Activated CD4-positive, alpha-beta T cell treated with anti-CD3 and anti-CD28 coated beads for 1 hour (primary cell): ENCODE measurements around the gene PTRH2.
"Not testable (repeated sequence)": the region's sequence is repeated elsewhere in the genome, so short reads cannot be mapped to it uniquely, and the experiment has no call there.

Experiments
- DNase-seq: peaks from one replicate; pipeline ENCODE4 v3.0.0-alpha.2; 2020

PTRH2 gene

DNA sequence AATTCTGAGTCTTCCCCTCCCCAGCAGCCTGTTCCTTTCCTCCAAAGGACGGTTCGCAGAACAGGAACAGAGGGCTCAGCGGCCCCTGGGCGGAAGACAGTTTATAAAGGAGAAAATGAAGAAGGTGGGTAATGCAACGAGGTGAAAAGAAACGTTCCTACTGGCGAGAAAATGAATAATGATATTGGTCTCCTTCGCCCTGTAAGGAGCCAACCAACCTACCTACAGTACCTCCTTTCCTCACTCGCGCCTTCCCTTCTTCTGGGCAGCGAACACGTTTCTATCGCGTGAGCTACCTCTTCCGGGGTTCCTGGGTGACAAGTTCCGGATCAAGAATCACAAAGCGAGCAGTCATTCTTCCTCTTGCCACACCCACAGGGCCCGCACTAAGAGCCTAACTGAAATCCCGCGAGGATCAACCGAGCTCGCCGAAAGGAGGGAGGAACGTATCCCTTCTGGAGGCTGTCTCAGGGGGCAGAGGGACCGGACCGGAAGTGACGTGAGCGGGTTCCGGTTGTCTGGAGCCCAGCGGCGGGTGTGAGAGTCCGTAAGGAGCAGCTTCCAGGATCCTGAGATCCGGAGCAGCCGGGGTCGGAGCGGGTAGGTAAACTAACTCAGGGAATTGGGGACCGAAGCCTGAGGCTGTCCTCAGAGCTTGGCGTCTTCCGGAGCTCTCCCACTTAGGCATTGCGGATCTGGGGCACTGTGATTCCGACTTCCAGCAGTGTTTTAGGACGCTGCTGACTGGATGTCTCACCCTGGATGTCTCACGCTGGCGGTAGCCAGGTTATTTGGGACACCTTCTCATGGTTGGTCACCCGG is at the start of gene PTRH2, which contains the start of gene VMP1:
TSS of gene PTRH2 (minus strand) at position 282 of the 822 bp plus-strand sequence. CDS start 9,452 bp downstream, outside the sequence.
TSS of gene VMP1 (plus strand) at position 506 of the 822 bp plus-strand sequence. CDS start 23,793 bp downstream, outside the sequence.
- peak; percentile 80 for DNase-seq

DNA sequence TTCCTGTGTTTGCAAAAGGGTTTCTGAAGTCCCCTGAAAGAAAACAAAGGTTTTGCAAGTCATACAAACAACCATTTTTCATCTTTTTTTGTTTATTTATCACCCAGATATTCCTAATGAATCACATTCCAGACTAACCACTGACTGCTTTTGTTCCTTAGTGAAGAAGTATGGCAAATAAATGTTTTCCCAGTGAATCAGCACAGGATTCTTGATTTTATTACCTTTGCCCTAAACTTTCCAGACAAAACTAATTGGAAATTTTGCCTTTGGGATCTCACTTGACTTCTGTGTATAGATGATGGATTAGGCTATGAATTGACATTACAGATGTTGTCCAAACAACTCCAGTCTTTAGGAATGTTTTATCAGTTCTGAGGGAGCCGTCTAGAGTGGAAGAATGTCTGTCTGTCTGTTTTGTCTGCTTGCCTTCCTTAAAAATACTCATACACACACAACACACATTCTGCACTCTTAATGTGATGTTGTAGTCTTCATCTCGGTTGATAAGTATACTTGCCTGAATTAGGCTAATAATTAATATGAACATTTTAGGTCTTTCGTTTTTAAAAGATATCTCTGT is 49.1 kb upstream of the PTRH2 start:
- DNase-seq, result no peak

DNA sequence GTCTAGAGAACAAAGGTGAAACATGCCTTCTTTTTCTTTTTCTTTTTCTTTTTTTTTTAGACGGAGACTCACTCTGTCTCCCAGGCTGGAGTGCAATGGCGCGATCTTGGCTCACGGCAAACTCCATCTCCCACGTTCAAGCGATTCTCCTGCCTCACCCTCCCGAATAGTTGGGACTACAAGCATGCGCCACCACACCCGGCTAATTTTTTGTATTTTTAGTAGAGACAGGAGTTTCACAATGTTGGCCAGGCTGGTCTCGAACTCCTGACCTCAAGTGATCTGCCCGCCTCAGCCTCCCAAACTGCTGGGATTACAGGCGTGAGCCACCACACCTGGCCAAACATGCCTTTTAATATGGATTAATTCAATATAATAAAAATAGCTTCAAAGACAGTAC is 47.8 kb upstream of the PTRH2 start:
- DNase-seq, result not testable (repeated sequence)

DNA sequence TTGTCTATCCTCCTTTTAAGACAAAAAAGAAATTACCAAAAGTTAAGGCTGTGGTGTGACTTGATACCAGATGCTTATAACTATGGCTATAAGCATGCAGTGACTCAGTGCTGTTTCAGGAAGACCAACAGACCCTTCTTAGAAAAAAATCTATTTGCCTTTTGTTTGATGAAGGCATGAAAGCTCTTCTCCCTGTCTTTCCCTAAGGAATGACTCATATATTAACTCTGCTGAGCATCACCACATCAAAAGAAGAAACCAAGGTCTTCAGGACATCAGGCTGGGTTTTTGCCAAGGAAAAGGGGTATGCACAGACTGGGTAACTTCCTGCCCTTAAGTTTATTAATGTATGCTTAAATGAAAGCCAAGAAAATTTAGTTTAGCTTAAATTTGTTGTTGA is 47.3 kb upstream of the PTRH2 start:
- DNase-seq, result no peak

DNA sequence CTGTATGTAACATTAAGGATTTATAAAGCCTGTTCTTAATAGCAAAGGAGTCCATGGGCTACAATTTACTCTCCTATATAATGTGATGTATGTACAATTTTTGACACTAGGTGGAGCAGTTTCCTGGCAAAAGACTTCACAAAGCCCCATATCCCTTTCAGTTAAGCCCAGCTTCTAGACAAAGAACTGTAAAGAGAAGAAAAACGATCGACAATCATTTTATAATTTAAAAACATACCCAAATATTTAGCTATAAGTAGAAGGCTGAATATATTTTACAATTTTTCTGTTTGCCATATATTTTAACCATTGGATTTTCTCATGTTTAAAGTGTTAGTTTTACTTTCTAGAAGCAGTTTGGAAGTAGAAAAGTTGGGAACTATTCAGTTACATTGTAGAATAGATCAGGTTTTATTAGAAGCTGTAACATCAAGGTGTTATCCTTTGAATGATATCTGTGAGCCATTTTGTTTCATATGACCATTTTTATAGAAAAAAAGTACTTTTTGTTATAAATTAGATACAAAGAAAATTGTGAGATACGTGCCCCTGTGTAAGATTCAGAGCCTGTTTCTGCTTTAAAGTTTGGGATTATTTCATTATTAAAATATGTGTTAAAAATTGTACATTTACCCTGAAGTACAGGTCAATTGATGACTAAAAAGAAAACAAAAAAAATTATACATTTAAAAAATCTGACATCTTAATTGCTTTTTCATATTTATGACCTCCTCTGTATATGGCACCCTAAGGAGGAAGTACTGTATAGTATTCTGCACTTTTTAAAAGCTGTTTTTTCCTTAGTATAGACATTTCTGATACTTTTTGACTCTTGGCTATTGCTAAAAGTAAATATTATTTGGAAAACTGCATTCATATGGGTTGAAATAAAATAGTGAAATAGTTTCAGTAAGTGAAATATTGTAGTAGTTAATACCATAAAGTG is 46.6 kb upstream of the PTRH2 start:
- DNase-seq, result no peak

DNA sequence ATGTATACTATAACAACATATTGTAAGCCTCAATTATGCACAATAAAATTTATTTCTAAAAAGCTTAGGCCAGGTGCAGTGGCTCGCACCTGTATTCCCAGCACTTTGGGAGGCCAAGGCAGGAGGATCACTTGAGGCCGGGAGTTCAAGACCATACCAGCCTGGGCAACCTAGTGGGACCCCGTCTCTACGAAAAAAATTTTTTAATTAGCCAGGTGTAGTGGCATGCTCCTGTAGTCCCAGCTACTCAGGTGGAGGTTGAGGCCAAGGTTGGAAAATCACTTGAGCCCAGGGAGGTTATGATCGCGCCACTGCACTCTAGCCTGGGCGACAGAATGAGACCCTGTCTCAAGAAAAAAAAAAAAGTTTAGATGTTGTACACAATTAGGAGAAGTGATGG is 45.7 kb upstream of the PTRH2 start:
- no peak for DNase-seq

DNA sequence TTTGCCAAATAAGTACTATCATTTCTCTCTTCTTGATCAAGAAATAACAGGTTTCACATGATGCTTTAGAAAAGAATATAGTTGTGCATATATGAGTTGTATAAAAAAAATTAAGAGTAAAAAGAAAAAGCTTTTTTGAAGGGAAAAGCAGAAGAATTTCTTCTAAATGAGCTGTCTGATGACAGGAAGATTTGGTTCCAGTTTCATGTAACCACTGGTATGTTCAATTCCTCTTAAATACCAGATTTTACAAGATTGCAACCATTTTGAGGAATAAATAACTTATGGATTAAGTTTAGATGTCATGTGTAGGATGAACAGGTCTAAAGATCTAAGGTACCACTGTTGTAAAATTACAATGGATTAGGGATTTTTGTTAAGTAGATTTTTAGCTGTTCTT is 45.2 kb upstream of the PTRH2 start:
- no peak for DNase-seq

DNA sequence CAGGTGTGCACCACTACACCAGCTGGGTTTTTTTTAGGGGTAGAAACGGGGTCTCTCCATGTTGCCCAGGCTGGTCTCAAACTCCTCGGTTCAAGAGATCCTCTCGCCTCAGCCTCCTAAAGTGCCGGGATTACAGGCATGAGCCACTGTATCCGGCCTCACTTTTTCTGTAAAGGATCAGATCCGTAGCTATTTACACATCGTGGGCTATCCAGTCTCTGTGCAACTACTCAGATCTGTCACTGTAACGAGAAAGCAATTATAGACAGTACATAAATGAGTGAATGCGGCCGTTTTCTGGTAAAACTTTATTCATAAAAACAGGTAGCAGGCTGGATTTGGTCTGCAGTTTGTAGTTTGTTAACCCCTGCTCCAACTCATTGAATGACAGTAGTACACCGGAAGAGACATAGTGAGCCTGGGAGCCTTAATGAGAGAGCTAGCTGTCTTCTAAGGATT is 44.8 kb upstream of the PTRH2 start:
- no peak for DNase-seq

DNA sequence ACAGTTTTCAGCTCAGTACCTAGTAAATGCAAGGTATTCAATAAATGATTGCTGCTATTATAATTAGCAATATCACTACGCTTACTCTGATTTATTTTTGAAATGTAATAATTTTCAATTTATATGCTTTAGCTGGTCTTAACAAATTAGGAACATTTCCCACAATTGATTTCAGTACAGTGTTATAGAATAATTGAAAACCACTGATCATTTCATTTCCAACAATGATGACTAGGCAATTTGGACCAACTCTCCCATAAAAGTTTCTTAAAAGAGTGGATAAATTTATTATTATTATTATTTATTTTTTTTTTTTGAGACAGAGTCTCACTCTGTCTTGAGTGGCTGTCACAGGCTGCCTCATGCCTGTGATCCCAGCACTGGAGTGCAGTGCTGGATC is 41.4 kb upstream of the PTRH2 start:
- no peak for DNase-seq

DNA sequence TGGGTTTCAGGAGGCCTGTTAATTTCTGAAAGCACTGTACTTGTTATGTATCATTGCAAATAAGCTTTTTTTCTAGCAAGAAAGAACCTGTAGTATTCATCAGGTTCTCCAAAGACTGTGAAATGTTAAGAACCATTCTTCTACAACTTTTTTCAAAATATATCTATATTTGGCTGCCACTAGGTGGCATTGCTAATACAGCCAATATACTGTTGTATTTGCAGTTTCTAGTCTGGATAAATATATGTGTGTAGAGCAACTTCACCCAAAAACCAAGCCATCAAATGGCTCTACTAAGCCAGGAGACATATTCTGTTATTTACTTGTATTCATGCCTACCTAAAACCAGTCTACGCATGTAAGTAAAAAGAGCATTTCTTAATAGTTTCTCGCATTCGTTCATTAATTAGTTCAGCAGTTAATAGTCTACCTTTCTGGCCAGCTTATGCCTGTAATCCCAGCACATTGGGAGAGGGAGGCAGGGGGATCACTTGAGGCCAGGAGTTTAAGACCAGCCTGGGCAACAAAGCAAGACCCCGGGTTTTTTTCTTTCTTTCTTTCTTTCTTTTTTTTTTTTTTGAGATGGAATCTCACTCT is 39.7 kb upstream of the PTRH2 start:
- DNase-seq, result no peak

DNA sequence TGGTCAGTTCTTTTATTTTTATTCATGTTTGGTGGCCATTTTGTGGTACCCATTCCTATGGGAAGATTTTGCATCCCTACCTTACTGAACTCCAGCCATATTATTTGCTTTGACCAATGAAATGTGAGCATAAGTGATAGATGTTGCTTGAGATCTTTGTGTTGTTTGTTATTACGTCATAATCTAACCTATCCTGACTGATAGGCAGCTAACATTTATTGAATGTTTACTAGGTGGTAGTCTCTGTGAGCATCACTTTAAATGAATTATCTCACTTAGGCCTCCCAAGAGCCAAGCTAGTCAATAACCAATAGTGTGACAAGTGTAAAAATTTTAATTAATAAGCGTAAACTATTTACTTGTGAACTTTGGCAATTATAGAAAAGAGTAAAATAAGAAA is 37.8 kb upstream of the PTRH2 start:
- no peak for DNase-seq

DNA sequence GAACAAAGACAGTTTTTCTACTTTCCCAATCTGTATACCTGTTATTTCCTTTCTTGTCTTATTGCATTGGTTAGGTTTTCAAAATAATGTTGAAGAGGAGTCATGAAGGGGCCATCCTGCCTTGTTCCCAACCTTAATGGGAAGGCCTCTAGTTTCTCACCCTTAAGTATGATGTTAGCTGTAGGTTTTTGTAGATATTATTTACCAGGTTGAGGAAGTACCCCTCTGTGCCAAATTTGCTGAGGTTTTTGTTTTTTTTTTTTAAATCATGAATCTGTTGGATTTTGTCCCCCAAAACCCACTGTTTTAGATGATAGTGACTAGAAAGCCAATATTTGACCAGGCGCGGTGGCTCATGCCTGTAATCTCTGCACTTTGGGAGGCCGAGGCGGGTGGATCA is 36.6 kb upstream of the PTRH2 start:
- DNase-seq, result no peak

DNA sequence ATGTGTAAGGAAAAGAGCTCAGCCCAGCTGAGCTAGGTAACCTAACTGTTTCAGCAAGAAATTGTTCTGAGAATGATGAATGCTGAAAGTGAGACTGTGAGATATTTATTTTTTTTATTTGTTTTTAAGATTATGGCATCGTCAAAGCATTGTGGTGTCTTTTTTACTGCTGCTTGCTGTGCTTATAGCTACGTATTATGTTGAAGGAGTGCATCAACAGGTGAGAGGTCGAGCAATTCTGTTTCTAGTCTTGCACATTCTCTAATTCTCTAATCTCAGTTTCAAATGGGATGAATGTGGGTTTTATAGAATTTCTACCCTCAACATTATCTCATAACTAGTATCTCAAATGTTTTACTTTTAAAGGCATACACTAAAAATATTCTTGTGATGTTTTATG is 30.1 kb upstream of the PTRH2 start:
- no peak for DNase-seq

DNA sequence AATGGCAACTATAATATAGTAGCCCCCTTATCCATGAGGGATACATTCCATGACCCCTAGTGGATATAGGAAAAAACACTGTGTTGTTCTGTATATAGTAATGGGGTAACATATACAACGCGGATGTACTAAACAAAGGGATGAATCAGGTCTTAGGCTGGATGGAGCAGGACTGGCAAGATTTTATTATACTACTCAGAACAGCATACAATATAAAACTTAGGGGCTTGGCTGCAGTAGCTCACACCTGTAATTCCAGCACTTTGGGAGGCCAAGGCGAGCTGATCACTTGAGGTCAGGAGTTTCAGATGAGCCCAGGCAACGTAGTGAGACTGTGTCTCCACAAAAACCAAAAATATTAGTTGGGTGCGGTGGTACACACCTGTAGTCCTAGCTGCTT is 27.0 kb upstream of the PTRH2 start:
- no peak for DNase-seq

DNA sequence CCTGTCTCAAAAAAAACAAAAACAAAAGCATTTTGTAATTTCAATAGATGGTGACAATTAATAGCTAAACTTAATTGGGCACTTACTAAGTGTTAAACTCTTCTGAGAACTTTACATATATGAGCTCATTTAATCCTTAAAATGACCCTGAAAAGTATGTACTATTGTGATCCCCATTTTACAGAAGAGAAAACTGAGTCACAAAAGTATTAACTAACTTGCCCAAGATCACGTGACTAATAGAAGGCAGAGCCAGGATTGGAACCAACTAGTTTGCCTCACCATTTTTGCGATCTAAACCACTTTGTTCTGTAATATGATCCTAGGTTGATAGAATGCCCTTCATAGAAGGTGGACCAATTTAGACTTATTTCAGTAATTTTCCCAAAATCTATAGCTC is 26.5 kb upstream of the PTRH2 start:
- DNase-seq, result no peak

DNA sequence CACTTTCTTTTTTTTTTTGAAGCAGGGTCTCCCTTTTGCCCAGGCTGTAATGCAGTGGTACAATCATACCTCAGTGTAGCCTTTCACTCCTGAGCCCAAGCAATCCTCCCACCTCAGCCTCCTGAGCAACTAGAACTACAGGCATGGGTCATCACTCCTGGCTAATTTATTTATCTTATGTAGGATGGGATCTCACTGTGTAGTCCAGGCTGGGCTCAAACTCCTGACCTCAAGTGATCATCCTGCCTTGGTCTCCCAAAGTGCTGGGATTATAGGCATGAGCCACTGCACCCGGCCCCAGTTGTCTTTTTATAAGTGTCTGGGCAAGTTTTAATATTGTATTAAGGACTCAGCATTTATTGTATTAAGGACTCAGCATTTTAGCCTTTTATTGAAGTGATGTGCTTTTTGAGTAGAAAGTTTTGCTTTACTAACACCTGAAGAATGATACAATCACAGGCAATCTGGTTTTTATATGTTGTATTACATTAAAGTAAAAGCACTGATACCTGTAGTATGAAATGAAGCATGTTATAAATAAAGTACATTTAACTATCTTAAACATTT is 23.1 kb upstream of the PTRH2 start:
- no peak for DNase-seq

DNA sequence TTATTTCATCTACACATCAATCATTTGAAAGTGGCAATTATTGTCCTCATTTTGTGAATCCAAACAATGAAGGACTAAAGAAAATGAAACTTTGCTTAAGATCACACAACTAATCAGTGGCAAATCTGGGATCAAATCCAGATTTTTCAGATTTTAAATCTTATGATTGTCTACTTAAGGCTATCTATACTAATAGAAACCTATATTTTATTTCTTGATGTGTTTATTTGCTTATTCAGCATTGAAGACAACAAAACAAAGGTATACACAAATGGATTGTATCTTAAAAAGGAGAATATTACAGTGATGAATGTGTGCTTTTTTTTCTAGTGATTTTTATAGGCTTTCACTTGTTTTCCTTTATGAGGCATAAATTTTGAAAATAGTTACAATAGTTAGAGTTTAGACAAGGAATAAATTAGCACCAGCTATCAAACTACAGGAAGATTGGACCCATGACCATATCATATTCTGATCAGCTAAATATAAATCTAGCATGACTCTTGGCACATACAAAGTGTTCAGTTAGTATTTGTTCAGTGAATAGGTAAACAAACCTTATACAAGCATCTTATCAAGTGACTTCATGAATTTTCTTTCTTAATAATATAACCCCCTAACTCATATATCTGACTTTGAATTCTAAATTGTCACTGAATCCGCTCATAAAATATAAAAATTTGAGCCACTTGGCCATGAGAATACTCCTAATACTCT is 20.7 kb upstream of the PTRH2 start:
- no peak for DNase-seq

DNA sequence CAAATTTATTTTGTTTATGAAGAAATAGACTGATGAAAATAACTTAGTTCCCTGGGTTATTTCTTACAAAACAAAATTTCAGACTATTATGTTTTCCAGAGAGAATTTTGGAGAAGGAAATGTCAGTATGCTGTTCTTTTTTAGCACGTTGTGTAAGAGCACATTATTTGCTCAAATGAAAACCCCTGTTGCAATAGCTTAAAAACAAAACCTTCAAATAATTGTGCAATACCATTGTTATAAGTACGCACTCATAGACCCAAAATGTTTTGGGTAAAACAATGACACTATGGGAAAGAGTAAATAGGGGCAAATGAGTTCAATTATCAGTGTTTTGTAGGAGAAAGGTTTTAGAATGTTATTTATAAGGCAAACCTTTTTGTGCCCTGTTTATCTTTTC is 18.5 kb upstream of the PTRH2 start:
- no peak for DNase-seq

DNA sequence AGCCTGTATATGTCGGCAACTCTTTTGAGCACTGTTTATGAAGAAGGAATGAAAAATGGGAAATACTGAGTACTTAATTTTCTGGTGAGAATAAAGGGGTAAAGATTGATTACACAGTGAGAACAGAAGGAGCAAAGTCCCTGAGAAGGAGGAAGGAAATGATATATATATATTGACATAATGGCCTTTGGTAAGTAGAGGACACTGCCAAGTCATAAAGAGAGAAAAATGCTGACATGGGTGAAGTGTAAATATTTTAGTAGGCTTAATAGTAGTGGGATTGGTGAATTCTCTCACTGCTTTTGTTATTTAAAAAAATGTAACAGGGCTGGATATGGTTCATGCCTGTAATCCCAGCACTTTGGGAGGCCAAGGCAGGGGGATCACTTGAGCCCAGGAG is 16.4 kb upstream of the PTRH2 start:
- no peak for DNase-seq

DNA sequence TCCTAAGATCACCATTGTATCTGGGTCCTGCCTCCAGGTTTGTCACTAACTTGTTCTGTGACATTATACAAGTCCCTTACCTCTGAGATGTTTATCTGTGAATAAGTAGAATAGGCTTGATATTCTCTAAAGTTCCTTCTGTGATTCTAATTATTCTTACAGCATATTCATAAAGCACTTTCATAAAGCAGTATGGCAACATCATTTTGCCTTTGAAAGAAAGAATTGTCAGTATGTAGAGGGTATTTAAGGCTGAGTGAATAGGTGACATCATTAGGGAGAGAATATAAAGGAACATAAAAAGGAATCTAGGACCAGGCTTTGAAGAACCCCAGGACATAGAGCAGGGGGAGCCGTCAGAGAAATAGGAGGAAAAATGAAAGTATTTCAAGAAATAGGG is 15.8 kb upstream of the PTRH2 start:
- no peak for DNase-seq

DNA sequence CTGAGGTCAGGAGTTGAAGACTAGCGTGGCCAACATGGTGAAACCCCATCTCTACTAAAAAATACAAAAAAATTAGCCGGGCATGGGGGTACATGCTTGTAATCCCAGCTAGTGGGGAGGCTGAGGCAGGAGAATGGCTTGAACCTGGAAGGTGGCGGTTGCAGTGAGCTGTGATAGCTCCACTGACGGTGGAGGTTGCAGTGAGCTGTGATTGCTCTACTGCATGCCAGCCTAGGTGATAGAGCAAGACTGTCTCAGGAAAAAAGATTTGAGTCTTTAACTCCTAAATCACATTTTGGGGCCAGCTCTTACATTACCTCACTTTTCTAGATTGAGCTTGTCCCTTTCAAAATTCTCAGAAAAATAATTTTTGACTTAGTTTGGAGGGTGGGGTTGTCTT is 15.4 kb upstream of the PTRH2 start:
- no peak for DNase-seq

DNA sequence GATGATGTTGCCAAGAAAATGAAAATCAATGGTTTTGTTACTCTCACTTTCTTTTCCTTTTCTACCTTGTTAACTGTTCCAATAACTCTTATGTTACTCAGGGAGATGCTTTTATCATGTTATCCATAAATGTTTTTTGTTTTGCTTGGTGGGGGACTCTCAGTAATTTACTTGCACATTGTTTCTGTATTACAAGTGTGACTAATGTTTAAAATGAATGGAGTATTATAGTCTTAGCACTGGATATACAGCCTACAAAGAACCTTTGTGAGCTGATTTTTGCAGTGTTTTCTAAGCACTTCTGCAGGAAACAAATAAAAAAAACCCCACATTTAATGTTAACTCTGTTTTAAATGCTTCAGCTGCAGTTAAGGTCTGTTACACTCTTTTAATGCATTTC is 12.3 kb upstream of the PTRH2 start:
- DNase-seq, result no peak
